Endothelial cell of umbilical vein (primary cell): Measurements from ENCODE around the gene ZNF516.

Source experiments
- CTCF ChIP-seq, 2 donors: IDR thresholded peaks; 1 replicate in 1 of 2; 2 replicates in 1 of 2; pipeline ENCODE4 v1.5.1; 2011; ENCODE audit warnings: low read length in 2 of 2, mild to moderate bottlenecking in 2 of 2, moderate library complexity in 2 of 2, control low read depth in 1 of 2, inconsistent platforms in 1 of 2, low read depth in 1 of 2; ENCODE audit not compliant: insufficient read depth in 1 of 2; ENCODE audit errors: extremely low read depth in 1 of 2
- POLR2AphosphoS5 ChIP-seq: IDR thresholded peaks from 2 replicates; pipeline ENCODE4 v1.6.1; 2012; ENCODE audit warnings: low read depth, mild to moderate bottlenecking, control low read depth, low read length, moderate library complexity; ENCODE audit not compliant: insufficient read depth
- TF ChIP-seq, protein P1 (sequence below): IDR thresholded peaks from 2 replicates; pipeline ENCODE4 v1.6.1; 2011; ENCODE audit not compliant: insufficient read depth, insufficient read length

DNA sequence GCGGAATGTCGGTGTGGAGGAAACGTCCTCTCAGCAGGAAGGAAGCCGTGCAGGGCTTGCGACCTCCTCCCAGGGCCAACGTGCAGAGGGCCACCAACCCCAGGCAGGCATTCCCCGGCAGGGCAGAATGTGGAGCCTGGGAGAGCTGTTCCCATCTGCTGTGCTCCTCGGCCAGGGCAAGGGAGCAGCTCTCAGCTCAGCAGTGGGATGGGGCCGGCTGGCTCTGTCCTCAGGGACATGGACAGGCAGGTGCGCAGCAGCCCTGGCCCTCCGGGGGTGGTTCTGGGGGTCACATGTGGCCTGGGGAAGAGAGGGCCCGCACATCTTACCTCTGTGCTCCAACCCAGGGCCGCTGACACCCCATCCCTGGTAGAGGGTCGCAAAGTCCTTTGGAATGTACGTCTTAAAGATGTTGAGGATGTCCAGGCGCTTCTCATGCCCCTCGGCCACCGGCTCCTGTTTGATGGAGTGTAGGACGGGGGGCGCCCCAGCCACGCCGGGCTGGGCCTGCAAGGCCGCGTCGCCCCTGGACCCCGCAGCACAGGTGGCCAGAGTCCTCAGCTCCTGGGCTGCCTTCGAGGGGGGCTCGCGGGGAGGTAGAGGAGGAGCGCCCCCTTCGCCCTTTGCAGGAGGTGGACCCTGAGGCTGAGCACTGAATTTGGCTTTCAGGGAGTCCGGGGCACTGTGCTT is 116.4 kb downstream of the ZNF516 start:
- TF ChIP-seq CTCF (IDR thresholded peaks at IDR 0.05; ENCODE audit: extremely low read depth in 1 of 2, insufficient read depth in 1 of 2, low read depth in 1 of 2, low read length in 2 of 2) = no peak
- TF ChIP-seq, protein P1, sequence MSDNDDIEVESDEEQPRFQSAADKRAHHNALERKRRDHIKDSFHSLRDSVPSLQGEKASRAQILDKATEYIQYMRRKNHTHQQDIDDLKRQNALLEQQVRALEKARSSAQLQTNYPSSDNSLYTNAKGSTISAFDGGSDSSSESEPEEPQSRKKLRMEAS = no peak
- no peak for TF ChIP-seq POLR2AphosphoS5
